Esophagus squamous epithelium (tissue), 5 donors: ENCODE results near the gene MESP1. TPM values are rescaled to one million over a fixed set of nuclear protein-coding genes. Genes with fewer than 3 reads are reported as not detected.

Experiments used
- DNase-seq: peaks from one replicate; lab custom pipeline; 2025; lab: John Stamatoyannopoulos, UW
- H3K27ac ChIP-seq, 4 donors: fragments of 200-600 bp; sonication (generic); one replicate each; pipeline ENCODE4 v1.5.1; 2016 to 2019; ENCODE audit warnings: mild to moderate bottlenecking in 1 of 4
- H3K27me3 ChIP-seq, 4 donors: fragments of 200-600 bp; sonication (generic); 1 replicate in 3 of 4; 2 replicates in 1 of 4; pipeline versions ENCODE4 v1.5.1 to v1.6.0; 2017 to 2021; ENCODE audit warnings: antibody characterized with exemption in 1 of 4
- H3K36me3 ChIP-seq, 3 donors: fragments of 200-600 bp; sonication (generic); one replicate each; pipeline ENCODE4 v1.5.1; 2016 to 2019
- H3K4me1 ChIP-seq, 3 donors: fragments of 200-600 bp; sonication (generic); one replicate each; pipeline ENCODE4 v1.5.1; 2017 to 2019
- H3K4me3 ChIP-seq, 4 donors: fragments of 200-600 bp; sonication (generic); 1 replicate in 3 of 4; 2 replicates in 1 of 4; pipeline ENCODE4 v1.5.1; 2016 to 2019; ENCODE audit warnings: mild to moderate bottlenecking in 2 of 4, moderate library complexity in 1 of 4
- H3K9me3 ChIP-seq, 3 donors: fragments of 200-600 bp; sonication (generic); one replicate each; pipeline ENCODE4 v1.5.1; 2016 to 2019
- POLR2A ChIP-seq, 4 donors: fragments of 450-650 bp; IDR thresholded peaks; one replicate each; pipeline ENCODE4 v1.6.1; 2017; ENCODE audit warnings: antibody characterized with exemption in 4 of 4, mild to moderate bottlenecking in 4 of 4, moderate library complexity in 3 of 4
- WGBS, 2 donors: methylation state at CpG; one replicate each; pipeline ENCODE4 v1.1.5; 2018; 5-methylcytosine and 5-hydroxymethylcytosine counted together
- intact Hi-C: fragments of 100-400 bp; cut with DNase I; formaldehyde crosslinking; loops from one replicate; pipeline ENCODE4 v1.15.0; 2022
- total RNA-seq, 4 donors: library from RNA; depleted of rRNA; stranded (reverse); fragments of >200 nt; gene quantifications; one replicate each; pipeline ENCODE4 v1.1.0, GENCODE V29; 2016
- TF ChIP-seq, protein P1 (sequence below), 6 experiments: fragments of 450-650 bp in 4 of 6; fragments of 200-600 bp in 2 of 6; sonication (generic) in 2 of 6; IDR thresholded peaks; one replicate each; pipeline ENCODE4 v1.5.1; 2016 to 2019; ENCODE audit warnings: antibody characterized with exemption in 6 of 6, mild to moderate bottlenecking in 4 of 6, moderate library complexity in 4 of 6
- donor health status: DM: yes; HTN: yes; CAD: no.

MESP1 gene
- total RNA-seq, 4 donors from 2014 or later = 0.23 to 0.42 TPM; not detected in 2

DNA sequence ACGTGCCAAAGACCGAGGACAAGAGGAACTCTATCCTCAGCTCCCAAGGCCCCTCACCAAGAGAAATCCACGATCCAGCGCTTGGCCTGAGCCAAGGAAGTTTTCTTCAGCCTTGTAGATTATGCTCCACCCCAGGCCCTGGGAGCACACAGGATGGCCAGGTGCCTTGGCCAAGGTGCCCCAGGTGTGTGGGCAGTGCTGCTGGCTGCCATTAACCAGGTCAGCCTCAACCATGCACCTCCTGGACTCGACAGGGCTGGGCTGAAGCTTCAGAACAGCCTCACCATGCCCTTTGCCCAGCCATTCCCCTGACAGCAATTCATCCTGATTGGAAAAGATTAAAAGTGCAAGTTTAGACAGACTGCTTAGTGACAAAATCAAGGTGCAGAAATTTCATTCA is 10.9 kb upstream of the MESP1 start:
- Histone ChIP-seq H3K4me3 (no peak overlapping the region), H3K36me3 (no peaks in the 10 kb centered on the region), H3K27me3 (no peaks in the 10 kb centered on the region), H3K4me1 (peaks cover 0 to 30% (median 5%) of the 10 kb centered on the region in 3 donors), H3K9me3 (no peaks in the 10 kb centered on the region), H3K27ac (peak overlapping the region in 1 of 4 donors; percentile 63)
- no peak for DNase-seq
- intact Hi-C loops = loop anchor here (5.0 to 10.0 kb wide), 2 partner anchors 115 to 323 kb away; no protein-coding TSS in a partner anchor
- no peak for TF ChIP-seq POLR2A (IDR thresholded peaks at IDR 0.05)
- TF ChIP-seq, protein P1, sequence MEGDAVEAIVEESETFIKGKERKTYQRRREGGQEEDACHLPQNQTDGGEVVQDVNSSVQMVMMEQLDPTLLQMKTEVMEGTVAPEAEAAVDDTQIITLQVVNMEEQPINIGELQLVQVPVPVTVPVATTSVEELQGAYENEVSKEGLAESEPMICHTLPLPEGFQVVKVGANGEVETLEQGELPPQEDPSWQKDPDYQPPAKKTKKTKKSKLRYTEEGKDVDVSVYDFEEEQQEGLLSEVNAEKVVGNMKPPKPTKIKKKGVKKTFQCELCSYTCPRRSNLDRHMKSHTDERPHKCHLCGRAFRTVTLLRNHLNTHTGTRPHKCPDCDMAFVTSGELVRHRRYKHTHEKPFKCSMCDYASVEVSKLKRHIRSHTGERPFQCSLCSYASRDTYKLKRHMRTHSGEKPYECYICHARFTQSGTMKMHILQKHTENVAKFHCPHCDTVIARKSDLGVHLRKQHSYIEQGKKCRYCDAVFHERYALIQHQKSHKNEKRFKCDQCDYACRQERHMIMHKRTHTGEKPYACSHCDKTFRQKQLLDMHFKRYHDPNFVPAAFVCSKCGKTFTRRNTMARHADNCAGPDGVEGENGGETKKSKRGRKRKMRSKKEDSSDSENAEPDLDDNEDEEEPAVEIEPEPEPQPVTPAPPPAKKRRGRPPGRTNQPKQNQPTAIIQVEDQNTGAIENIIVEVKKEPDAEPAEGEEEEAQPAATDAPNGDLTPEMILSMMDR (IDR thresholded peaks at IDR 0.05) = no peak
- WGBS, 2 donors = 89 to 91% methylated on average over 4 of the region's 5 CpGs

DNA sequence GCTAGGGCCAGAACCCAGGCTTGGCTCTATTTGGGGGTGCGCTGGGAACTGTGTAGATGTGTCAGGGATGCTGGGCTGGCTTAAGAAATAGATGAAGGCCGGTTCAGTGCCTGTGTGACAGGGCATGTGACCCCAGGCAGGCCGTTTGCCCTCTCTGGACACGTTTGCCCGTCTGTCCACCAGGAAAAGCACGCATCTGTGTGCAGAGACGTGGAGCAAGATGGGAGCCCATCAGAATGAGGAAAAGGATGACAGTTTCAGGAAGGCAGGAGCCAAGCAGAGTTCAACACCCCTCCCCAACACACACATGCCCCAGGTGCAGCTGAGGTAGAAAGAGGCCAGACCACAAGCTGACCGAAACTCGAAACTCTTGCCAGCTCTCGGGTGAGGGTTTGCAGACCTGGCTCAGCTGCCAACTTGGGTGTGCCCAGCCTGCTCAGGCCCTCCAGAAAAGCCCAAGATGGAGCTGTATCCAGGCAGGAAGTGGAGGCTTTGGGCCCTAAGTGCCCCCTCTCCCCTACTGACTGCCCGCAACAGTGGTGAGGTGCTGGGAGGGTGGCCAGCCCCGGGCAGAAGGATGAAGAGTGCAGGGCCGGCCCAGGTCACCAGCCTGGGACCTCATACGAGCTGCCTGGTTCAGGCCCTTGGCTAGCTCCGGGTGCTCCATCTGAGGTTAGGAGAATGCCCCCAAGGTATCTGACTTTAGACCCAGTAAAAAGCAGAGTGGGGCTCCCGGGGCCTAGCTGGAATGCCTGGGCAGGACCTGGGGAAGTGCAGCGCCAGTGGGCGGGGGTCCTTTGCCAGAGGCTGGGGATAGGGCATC is 10.2 kb upstream of the MESP1 start:
- TF ChIP-seq, protein P1 (IDR thresholded peaks at IDR 0.05) = no peak
- TF ChIP-seq POLR2A (IDR thresholded peaks at IDR 0.05) = no peak
- no peaks in the 10 kb centered on the region for H3K9me3 ChIP-seq
- WGBS, 2 donors = 74% methylated on average over 4 to 8 of the region's 18 CpGs
- H3K27me3 ChIP-seq = no peaks in the 10 kb centered on the region
- H3K27ac ChIP-seq = peak overlapping the region in 1 of 4 donors; percentile 63
- intact Hi-C loops = loop anchor here (5.0 to 10.0 kb wide), 2 partner anchors 116 to 324 kb away; no protein-coding TSS in a partner anchor
- no peaks in the 10 kb centered on the region for H3K36me3 ChIP-seq
- H3K4me1 ChIP-seq = peaks cover 0 to 23% (median 5%) of the 10 kb centered on the region in 3 donors
- H3K4me3 ChIP-seq = no peak overlapping the region
- DNase-seq = no peak

DNA sequence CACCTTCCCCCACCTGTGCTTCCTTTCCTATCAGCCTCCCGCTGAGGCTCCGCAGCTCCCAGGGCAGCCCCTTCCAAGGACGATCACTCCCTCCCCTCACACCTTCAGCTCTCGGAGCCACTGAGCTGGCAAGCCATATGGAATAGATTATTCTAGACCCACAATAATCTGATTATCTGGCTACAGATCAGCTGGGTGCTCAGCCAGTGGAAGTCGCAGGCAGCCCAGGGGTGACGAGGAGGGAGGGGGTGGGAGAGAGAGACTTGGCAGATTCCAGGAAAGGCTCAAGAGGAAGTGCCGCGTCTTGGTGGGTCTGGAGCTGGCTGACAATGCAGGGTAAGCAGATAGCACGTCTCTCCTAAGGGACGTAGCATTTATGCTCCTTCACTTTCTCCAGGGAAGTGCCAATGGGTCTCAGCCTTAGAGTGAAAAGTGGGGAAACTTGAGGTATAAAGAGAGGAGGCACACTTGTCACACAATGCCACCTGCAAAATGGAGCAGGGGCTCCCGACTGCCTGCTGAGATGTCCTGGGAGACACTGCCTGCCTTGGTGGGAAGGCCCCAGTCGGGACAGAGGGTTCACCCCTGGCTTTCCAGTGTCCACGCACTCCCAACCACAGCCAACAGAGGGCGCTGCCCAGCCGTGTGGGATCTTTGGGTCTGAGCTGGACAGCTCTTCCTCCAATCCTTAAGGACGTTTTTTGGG is 9.4 kb upstream of the MESP1 start:
- H3K9me3 ChIP-seq = no peaks in the 10 kb centered on the region
- H3K27ac ChIP-seq = peak overlapping the region in 1 of 4 donors; percentile 63
- intact Hi-C loops = loop anchor here (5.0 to 10.0 kb wide), 2 partner anchors 117 to 324 kb away; no protein-coding TSS in a partner anchor
- peak; percentile 12 for DNase-seq
- H3K4me1 ChIP-seq = peaks cover 0 to 22% (median 5%) of the 10 kb centered on the region in 3 donors
- 51 to 56% methylated on average over 7 to 10 of the region's 16 CpGs for WGBS, 2 donors
- no peaks in the 10 kb centered on the region for H3K27me3 ChIP-seq
- no peaks in the 10 kb centered on the region for H3K36me3 ChIP-seq
- TF ChIP-seq, protein P1 (IDR thresholded peaks at IDR 0.05) = peak; percentile 86 to 97 (median 94)
- TF ChIP-seq POLR2A (IDR thresholded peaks at IDR 0.05) = no peak
- no peak overlapping the region for H3K4me3 ChIP-seq

DNA sequence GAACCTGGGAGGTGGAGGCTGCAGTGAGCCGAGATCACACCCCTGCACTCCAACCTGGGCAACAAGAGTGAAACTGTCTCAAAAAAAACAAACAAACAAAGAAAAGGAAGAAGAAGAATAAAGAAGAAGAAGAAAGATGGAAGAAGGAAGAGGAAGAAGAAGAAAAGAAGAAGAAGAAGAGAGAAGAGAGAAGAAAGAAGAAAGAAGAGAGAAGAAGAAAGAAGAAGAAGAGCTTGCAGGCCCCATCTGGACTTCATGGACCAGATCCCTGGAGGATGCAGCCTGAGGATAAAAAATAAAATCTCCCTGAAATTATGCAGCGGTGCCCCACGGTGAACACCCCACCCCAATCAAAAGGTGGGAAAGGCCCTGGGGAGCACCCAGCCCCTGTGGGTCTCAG is 8.8 kb upstream of the MESP1 start:
- no peak for DNase-seq
- intact Hi-C loops = loop anchor here (5.0 to 10.0 kb wide), 2 partner anchors 117 to 325 kb away; no protein-coding TSS in a partner anchor
- TF ChIP-seq, protein P1 (IDR thresholded peaks at IDR 0.05) = no peak
- no peak for TF ChIP-seq POLR2A (IDR thresholded peaks at IDR 0.05)
- peaks cover 0 to 22% (median 5%) of the 10 kb centered on the region in 3 donors for H3K4me1 ChIP-seq
- no peak overlapping the region for H3K4me3 ChIP-seq
- H3K27ac ChIP-seq = no peak overlapping the region
- H3K9me3 ChIP-seq = no peaks in the 10 kb centered on the region
- 79 to 85% methylated on average over 3 of the region's 3 CpGs for WGBS, 2 donors
- no peaks in the 10 kb centered on the region for H3K27me3 ChIP-seq
- no peaks in the 10 kb centered on the region for H3K36me3 ChIP-seq
